ENCODE data around the gene PPP3CA. TPM values are rescaled to one million over a fixed set of nuclear protein-coding genes. Genes with fewer than 3 reads are reported as not detected.
A peak's percentile ranks its signal among the peaks of the same experiment; 100 is the strongest.
"Not testable (repeated sequence)": the region's sequence is repeated elsewhere in the genome, so short reads cannot be mapped to it uniquely, and the experiment has no call there.

PPP3CA gene
- polyA plus RNA-seq, 3 donors = 36.0 to 48.4 (median 47.3) TPM

DNA sequence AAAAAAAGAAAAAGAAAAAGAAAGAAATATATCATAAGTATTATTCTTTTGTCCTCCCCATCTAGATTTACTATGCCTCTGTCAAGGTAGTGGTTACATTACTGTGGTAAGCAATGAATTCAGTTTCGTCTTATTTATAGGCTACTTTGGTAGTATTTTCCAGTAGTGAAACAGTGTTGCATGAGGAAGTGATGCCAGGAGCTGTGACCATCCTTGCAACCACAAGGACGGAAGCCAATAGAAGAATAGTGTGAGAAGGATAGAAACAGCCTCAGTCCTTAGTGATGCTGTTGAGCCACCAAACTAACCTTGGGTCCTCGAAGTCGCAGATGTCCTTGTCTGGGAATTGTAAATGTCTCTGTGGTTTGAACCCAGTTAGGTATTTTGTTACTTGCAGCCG is 328.5 kb downstream of the PPP3CA start:
- DNase-seq (ENCODE audit: extremely low read depth in 1 of 11, low read depth in 9 of 11, low spot score in 4 of 11) = no peak

GRCh38 chr4:101014417-101014816 is 332.9 kb downstream of the PPP3CA start:
- peak in 1 of 11 donors; percentile 4 for DNase-seq (ENCODE audit: extremely low read depth in 1 of 11, low read depth in 9 of 11, low spot score in 4 of 11)

DNA sequence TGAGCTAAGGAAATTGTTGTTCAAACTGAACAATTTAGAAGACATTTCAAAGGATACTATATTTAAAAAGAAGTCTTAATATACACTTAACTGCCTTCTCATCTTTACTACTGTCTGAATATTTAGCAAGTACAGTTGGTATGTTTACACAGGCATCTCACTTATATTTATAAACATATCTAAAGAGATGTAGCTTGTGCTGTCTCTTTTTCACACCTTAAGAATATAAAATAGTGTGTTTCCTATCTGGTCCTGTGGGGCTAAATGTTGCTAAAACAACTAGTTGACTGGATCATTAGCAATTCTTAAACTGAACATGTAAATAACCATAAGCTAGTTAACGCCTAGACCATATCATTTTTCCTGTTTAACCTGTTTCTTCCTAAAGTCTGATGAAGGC is 336.3 kb downstream of the PPP3CA start:
- no peak for DNase-seq (ENCODE audit: extremely low read depth in 1 of 11, low read depth in 9 of 11, low spot score in 4 of 11)

GRCh38 chr4:101009471-101009870 is 337.9 kb downstream of the PPP3CA start:
- no peak for DNase-seq (ENCODE audit: extremely low read depth in 1 of 11, low read depth in 9 of 11, low spot score in 4 of 11)

DNA sequence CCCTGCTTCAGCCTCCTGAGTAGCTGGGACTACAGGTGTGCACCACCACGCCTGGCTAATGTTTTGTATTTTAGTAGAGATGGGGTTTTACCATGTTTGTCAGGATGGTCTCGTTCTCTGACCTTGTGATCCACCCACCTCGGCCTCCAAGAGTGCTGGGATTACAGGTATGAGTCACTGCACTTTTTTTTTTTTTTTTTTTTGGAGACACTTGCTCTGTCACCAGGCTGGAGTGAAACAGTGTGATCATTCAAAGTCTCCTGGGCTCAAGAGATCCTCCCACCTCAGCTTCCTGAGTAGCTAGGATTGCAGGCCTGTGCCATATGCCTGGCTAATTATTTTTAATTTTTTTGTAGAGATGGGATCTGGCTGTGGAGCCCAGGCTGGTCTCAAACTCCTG is 338.8 kb downstream of the PPP3CA start:
- no peak for DNase-seq (ENCODE audit: extremely low read depth in 1 of 11, low read depth in 9 of 11, low spot score in 4 of 11)

DNA sequence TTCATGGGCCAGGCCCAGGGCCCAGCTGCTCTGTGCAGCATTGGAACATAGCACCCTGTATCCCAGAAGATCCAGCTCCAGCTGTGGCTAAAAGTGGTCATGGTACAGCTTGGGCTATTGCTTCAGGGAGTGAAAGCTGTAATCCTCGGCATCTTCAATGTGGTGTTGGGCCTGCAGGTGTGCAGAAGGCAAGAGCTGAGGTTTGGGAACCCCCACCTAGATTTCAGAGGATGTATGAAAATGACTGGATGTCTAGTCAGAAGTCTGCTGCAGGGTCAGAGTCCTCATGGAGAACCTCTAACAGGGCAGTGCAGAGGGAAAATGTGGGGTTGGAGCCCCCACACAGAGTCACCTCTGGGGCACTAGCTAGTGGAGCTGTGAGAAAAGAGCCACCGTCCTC is 341.7 kb downstream of the PPP3CA start:
- no peak for DNase-seq (ENCODE audit: extremely low read depth in 1 of 11, low read depth in 9 of 11, low spot score in 4 of 11)

DNA sequence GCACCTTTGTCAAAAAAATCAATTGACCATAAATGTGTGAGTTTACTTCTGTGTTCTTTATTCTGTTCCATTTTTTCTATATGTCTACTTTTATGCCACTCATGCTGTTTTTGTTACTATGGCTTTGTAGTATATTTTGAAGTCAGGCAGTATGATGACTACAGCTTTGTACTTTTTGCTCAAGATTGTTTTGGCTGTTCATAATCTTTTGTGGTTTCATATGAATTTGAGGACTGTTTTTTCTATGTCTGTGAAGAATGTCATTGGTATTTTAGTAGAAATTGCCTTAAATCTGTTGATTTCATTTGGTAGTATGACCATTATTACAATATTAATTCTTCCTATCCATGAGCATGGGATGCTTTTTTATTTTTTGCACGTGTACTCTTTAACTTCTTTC is 346.8 kb downstream of the PPP3CA start:
- DNase-seq (ENCODE audit: extremely low read depth in 1 of 11, low read depth in 9 of 11, low spot score in 4 of 11) = no peak

- DNase-seq (ENCODE audit: extremely low read depth in 1 of 11, low read depth in 9 of 11, low spot score in 4 of 11) = no peak
These were observed 351.7 kb downstream of the PPP3CA start for GRCh38 chr4:100995671-100996070.

DNA sequence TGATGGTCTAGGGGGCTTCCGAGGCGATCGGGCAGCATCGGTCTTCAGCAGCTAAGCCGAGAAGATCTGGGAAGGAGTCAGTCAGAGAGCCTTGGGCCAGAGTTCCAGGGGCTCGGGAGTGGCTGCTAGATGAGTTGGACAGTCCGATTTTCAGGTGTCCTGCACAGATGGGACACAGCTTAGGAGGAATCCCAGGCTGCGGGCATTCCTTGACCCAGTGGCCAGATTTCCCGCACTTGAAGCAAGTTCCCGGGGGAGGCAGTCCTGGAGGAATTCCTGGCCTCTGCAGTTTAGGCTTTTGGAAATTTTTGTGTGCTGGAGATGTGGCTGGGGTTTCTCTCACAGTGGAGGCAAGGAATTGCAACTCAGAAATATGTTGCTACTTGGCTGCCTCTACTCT is 352.3 kb downstream of the PPP3CA start:
- not testable (repeated sequence) for DNase-seq (ENCODE audit: extremely low read depth in 1 of 11, low read depth in 9 of 11, low spot score in 4 of 11)

- not testable (repeated sequence) for DNase-seq (ENCODE audit: extremely low read depth in 1 of 11, low read depth in 9 of 11, low spot score in 4 of 11)
These were observed 355.8 kb downstream of the PPP3CA start for GRCh38 chr4:100991332-100992069.

GRCh38 chr4:100989401-100989800 is 357.9 kb downstream of the PPP3CA start:
- no peak for DNase-seq (ENCODE audit: extremely low read depth in 1 of 11, low read depth in 9 of 11, low spot score in 4 of 11)

DNA sequence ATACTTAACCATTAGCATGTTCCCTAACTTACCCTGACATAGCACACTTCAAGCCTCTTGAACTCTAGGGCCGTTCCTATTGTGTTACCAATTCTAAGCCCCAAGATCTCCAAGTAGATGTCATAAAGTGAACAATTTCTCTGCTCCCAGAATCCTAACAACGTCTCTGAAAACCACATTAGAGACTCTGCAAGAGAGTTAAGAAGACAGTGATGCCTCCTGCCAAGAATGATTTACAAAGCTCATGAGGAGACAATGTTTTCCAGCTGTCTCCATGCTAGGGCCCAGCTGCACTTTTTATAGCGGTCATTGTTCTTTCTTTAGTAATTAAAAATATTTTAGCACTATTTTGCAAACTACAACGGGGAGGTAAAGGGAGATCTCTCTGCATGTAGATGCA is 358.4 kb downstream of the PPP3CA start:
- no peak for DNase-seq (ENCODE audit: extremely low read depth in 1 of 11, low read depth in 9 of 11, low spot score in 4 of 11)

DNA sequence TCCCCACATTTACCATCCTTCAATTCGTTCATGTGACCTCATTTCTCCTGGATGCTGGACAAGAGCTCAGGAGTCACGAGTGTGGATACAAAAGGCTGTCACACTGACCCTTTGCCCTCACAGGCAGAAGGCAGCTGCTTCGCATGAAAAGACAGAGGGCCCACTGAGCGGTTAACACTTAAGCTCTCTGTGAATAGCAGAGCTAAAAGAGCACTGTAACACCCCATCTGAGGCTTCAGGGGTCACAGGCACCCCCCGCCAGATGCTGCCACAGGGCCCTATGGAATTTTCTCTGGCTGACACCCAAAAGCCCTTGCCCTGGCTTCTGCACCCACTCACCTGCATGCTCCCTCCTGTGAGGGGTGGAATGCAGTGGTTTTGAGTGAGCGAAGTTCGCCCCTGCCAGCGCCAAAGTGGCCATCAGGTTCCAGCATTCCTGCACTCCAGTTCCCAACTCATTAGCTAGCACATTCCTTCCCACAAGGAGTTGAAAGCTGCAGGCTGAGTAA is 360.9 kb downstream of the PPP3CA start:
- DNase-seq (ENCODE audit: extremely low read depth in 1 of 11, low read depth in 9 of 11, low spot score in 4 of 11) = no peak

DNA sequence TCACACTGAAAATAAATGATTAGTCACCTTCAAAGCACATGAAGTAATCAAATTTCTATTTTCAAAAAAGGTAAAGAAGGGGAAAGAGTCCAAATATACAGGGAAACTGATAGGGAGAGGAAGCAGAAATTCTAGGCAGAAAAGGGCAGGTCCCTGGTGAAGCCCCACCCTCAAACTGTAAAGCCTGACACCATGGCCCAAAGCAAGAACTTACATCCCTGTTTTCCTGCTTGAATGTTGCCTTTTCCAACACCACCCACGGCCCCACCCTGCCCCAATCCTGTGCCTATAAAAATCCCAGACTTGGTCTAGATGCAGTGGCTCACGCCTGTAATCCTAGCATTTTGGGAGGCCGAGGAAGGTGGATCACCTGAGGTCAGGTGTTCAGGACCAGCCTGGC is 361.8 kb downstream of the PPP3CA start:
- no peak for DNase-seq (ENCODE audit: extremely low read depth in 1 of 11, low read depth in 9 of 11, low spot score in 4 of 11)

DNA sequence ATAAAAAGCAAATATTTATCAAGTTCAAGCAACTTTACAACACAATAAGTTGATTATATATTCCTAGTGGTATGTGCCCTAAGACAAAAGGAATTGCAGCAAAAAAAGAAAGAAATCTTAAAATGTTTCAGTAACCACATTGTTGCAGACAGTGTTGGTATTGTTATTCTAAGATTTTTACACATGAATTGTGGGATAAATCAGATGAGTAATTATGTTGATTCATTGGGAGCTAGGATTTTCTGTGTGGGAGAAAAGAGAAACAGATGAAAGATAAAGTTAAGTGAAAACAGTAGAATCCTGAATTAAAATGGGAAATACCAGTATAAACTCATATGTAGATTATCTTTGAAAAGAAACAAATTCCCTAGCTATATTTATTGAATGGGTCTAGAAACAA is 362.4 kb downstream of the PPP3CA start:
- DNase-seq (ENCODE audit: extremely low read depth in 1 of 11, low read depth in 9 of 11, low spot score in 4 of 11) = no peak

DNA sequence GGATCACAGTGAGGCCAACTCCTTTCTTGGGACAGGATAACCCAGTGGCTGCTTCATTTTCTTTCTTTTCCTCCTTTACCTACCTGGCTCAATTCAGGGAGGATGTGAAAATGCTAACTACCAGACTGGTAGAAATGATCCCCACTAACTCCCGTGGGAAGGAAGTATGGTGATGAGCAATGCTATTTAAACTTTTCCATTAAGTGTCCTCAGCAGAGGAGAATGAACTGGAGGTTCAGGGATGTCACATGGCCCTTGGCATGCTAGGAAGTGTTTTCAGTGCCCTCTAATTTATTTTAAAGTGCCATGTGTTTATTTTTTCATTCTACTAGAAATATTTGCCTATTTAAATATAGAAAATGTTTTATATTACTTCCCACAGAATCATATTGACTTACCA is 363.9 kb downstream of the PPP3CA start:
- DNase-seq (ENCODE audit: extremely low read depth in 1 of 11, low read depth in 9 of 11, low spot score in 4 of 11) = no peak

GRCh38 chr4:100982345-100982744 is 365.0 kb downstream of the PPP3CA start:
- no peak for DNase-seq (ENCODE audit: extremely low read depth in 1 of 11, low read depth in 9 of 11, low spot score in 4 of 11)

GRCh38 chr4:100981447-100982204 is 365.7 kb downstream of the PPP3CA start:
- DNase-seq (ENCODE audit: extremely low read depth in 1 of 11, low read depth in 9 of 11, low spot score in 4 of 11) = no peak

- no peak for DNase-seq (ENCODE audit: extremely low read depth in 1 of 11, low read depth in 9 of 11, low spot score in 4 of 11)
These were observed 367.6 kb downstream of the PPP3CA start for GRCh38 chr4:100979736-100980135.

GRCh38 chr4:100977746-100978397 is 369.5 kb downstream of the PPP3CA start:
- no peak for DNase-seq (ENCODE audit: extremely low read depth in 1 of 11, low read depth in 9 of 11, low spot score in 4 of 11)
